CD14-positive monocyte (primary cell): Measurements from ENCODE around the gene ELOB. TPM values are rescaled to one million over a fixed set of nuclear protein-coding genes. Genes with fewer than 3 reads are reported as not detected.

ENCODE experiments used
- DNase-seq, 3 donors: peaks; one replicate each; pipeline ENCODE4 v3.0.0-alpha.2; 2011 to 2022
- H2AFZ ChIP-seq: 2 replicates; pipeline ENCODE4 v1.6.0; 2012; ENCODE audit warnings: mild to moderate bottlenecking, low read depth, low read length, inconsistent platforms; ENCODE audit not compliant: insufficient read depth, poor library complexity, severe bottlenecking
- H3K27ac ChIP-seq, 2 donors: 1 replicate in 1 of 2; 2 replicates in 1 of 2; pipeline ENCODE4 v1.5.1; 2012 to 2013; ENCODE audit warnings: low read length in 2 of 2, control low read depth in 1 of 2, inconsistent platforms in 1 of 2, low read depth in 1 of 2, mild to moderate bottlenecking in 1 of 2
- H3K27me3 ChIP-seq, 2 donors: one replicate each; pipeline versions ENCODE4 v1.6.0 to v1.6.1; 2011 to 2013; ENCODE audit warnings: low read length in 2 of 2; ENCODE audit not compliant: control insufficient read depth in 2 of 2, insufficient read depth in 2 of 2
- H3K36me3 ChIP-seq, 2 donors: replicated peaks in 1 of 2; 1 replicate in 1 of 2; 2 replicates in 1 of 2; pipeline versions ENCODE4 v1.5.1 to v1.6.1; 2012 to 2013; ENCODE audit warnings: low read length in 2 of 2, control low read depth in 1 of 2, inconsistent platforms in 1 of 2, mild to moderate bottlenecking in 1 of 2; ENCODE audit not compliant: insufficient read depth in 2 of 2, control insufficient read depth in 1 of 2
- H3K4me1 ChIP-seq, 2 donors: 1 replicate in 1 of 2; 2 replicates in 1 of 2; pipeline versions ENCODE4 v1.5.1 to v1.6.1; 2012 to 2013; ENCODE audit warnings: low read length in 2 of 2, control low read depth in 1 of 2, inconsistent platforms in 1 of 2, mild to moderate bottlenecking in 1 of 2, moderate library complexity in 1 of 2; ENCODE audit not compliant: insufficient read depth in 2 of 2, control insufficient read depth in 1 of 2
- H3K4me2 ChIP-seq: replicated peaks from 2 replicates; pipeline ENCODE3; 2012; ENCODE audit warnings: low read length, moderate library complexity, mild to moderate bottlenecking; ENCODE audit not compliant: poor library complexity, severe bottlenecking; ENCODE audit errors: extremely low read depth
- H3K4me3 ChIP-seq, 3 experiments: fragments of 200-600 bp in 1 of 3; sonication (generic) in 1 of 3; replicated peaks in 1 of 3; 1 replicate in 2 of 3; 2 replicates in 1 of 3; pipeline ENCODE4 v1.5.1; 2011 to 2013; ENCODE audit warnings: low read length in 3 of 3, mild to moderate bottlenecking in 3 of 3, control low read depth in 2 of 3, low read depth in 2 of 3, inconsistent platforms in 1 of 3, moderate library complexity in 1 of 3
- H3K79me2 ChIP-seq: 2 replicates; pipeline ENCODE4 v1.6.0; 2012; ENCODE audit warnings: mild to moderate bottlenecking, control low read depth, inconsistent platforms, low read length, moderate library complexity; ENCODE audit not compliant: insufficient read depth
- H3K9ac ChIP-seq: 2 replicates; pipeline ENCODE4 v1.6.0; 2017; ENCODE audit warnings: low read length, mild to moderate bottlenecking; ENCODE audit not compliant: insufficient read depth, poor library complexity, severe bottlenecking
- H3K9me3 ChIP-seq, 2 donors: replicated peaks in 1 of 2; 1 replicate in 1 of 2; 2 replicates in 1 of 2; pipeline versions ENCODE4 v1.5.1 to v1.6.1; 2012 to 2013; ENCODE audit warnings: low read length in 2 of 2, control low read depth in 1 of 2; ENCODE audit not compliant: control insufficient read depth in 1 of 2, insufficient read depth in 1 of 2
- H4K20me1 ChIP-seq: 2 replicates; pipeline ENCODE4 v1.6.0; 2012; ENCODE audit warnings: mild to moderate bottlenecking, low read length, control low read depth, moderate library complexity; ENCODE audit not compliant: insufficient read depth
- H3K27ac Mint-ChIP-seq, 7 donors: one replicate each; pipeline ENCODE4 v1.8.0; 2020; ENCODE audit warnings: mild to moderate bottlenecking in 7 of 7, mixed read lengths in 7 of 7, moderate library complexity in 6 of 7, inconsistent platforms in 2 of 7
- H3K27me3 Mint-ChIP-seq, 3 donors: one replicate each; pipeline ENCODE4 v1.8.0; 2021 to 2022; ENCODE audit warnings: low read depth in 3 of 3, mild to moderate bottlenecking in 3 of 3, mixed read lengths in 3 of 3, moderate library complexity in 3 of 3, inconsistent platforms in 1 of 3
- H3K36me3 Mint-ChIP-seq, 2 donors: one replicate each; pipeline ENCODE4 v1.8.0; 2020; ENCODE audit warnings: mixed read lengths in 2 of 2, inconsistent platforms in 1 of 2, mild to moderate bottlenecking in 1 of 2
- H3K4me1 Mint-ChIP-seq: one replicate; pipeline ENCODE4 v1.8.0; 2020; ENCODE audit warnings: mild to moderate bottlenecking, mixed read lengths
- H3K4me3 Mint-ChIP-seq, 2 donors: one replicate each; pipeline ENCODE4 v1.8.0; 2020; ENCODE audit warnings: mild to moderate bottlenecking in 2 of 2, mixed read lengths in 2 of 2, moderate library complexity in 1 of 2
- H3K9me3 Mint-ChIP-seq, 7 donors: one replicate each; pipeline ENCODE4 v1.8.0; 2020 to 2022; ENCODE audit warnings: mixed read lengths in 7 of 7, mild to moderate bottlenecking in 6 of 7, moderate library complexity in 6 of 7, inconsistent platforms in 2 of 7
- WGBS: methylation state at CpG from one replicate; pipeline ENCODE4 v1.1.5; 2013; ENCODE audit warnings: missing lambda C conversion rate; ENCODE audit not compliant: insufficient coverage; 5-methylcytosine and 5-hydroxymethylcytosine counted together
- intact Hi-C, 2 donors: fragments of 100-400 bp; cut with micrococcal nuclease; formaldehyde crosslinking; loops; one replicate each; pipeline versions ENCODE4 v1.15.0 to v1.15.1; 2023
- polyA plus RNA-seq, 3 donors: library from polyadenylated mRNA; depleted of rRNA in 1 of 3; unstranded in 2 of 3; stranded (reverse) in 1 of 3; fragments of 300-500 nt in 2 of 3; fragments of >200 nt in 1 of 3; fragmentation: Illumina TruSeq in 2 of 3; gene quantifications; 1 replicate in 2 of 3; 2 replicates in 1 of 3; pipeline ENCODE4 v1.2.3, GENCODE V29; 2012 to 2021
- TF ChIP-seq, protein P1 (sequence below): fragments of 200-600 bp; IDR thresholded peaks from one replicate; pipeline ENCODE4 v1.8.0; 2022; ENCODE audit warnings: antibody characterized with exemption, mild to moderate bottlenecking

ELOB gene
- polyA plus RNA-seq, 3 donors = 150 to 405 (median 363) TPM

DNA sequence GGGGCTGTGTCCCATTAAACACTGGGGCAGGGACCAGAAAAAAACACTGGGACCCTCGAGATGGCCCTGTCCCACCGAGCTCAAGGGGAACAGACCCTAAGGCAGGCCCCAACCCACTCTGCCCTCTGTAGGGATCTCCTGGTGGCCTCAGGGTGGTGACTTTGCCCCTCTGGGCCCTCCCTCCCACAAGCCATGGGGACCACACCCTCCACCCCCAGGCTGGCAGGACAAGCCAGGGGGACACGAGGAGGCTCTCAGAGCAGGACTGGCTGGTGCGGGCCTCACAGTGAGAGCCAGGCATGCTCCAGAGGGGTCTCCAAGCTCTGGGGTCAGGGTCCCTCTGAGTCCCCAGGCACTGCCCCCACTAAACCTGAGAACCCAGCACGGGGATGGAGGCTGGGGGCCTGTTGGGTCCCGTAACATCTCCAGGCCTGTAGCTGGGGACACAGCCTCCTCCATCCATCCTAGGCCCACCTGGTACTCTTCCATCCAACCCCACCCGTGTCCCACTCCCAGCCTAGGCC lies 39.1 kb downstream of the ELOB start:
- H3K4me2 ChIP-seq = no peak overlapping the region
- no peak overlapping the region for H3K9ac ChIP-seq
- Mint-ChIP-seq H3K27me3 (peaks cover 0 to 5% (median 2%) of the 10 kb centered on the region in 3 donors), H3K36me3 (no peaks in the 10 kb centered on the region), H3K27ac (no peak overlapping the region), H3K9me3 (no peaks in the 10 kb centered on the region), H3K4me1 (peaks cover 3% of the 10 kb centered on the region), H3K4me3 (no peak overlapping the region)
- H3K4me1 ChIP-seq = no peaks in the 10 kb centered on the region
- no peaks in the 10 kb centered on the region for H3K36me3 ChIP-seq
- no peak overlapping the region for H3K4me3 ChIP-seq
- no peaks in the 10 kb centered on the region for H3K9me3 ChIP-seq
- no peak for DNase-seq
- H3K79me2 ChIP-seq = no peaks in the 10 kb centered on the region
- H2AFZ ChIP-seq = no peak overlapping the region
- no peak overlapping the region for H3K27ac ChIP-seq
- TF ChIP-seq, protein P1, sequence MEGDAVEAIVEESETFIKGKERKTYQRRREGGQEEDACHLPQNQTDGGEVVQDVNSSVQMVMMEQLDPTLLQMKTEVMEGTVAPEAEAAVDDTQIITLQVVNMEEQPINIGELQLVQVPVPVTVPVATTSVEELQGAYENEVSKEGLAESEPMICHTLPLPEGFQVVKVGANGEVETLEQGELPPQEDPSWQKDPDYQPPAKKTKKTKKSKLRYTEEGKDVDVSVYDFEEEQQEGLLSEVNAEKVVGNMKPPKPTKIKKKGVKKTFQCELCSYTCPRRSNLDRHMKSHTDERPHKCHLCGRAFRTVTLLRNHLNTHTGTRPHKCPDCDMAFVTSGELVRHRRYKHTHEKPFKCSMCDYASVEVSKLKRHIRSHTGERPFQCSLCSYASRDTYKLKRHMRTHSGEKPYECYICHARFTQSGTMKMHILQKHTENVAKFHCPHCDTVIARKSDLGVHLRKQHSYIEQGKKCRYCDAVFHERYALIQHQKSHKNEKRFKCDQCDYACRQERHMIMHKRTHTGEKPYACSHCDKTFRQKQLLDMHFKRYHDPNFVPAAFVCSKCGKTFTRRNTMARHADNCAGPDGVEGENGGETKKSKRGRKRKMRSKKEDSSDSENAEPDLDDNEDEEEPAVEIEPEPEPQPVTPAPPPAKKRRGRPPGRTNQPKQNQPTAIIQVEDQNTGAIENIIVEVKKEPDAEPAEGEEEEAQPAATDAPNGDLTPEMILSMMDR = no peak
- H4K20me1 ChIP-seq = no peaks in the 10 kb centered on the region
- no peaks in the 10 kb centered on the region for H3K27me3 ChIP-seq
- intact Hi-C loops = no loop called here
- WGBS = 82% methylated on average over 7 of the region's 7 CpGs

DNA sequence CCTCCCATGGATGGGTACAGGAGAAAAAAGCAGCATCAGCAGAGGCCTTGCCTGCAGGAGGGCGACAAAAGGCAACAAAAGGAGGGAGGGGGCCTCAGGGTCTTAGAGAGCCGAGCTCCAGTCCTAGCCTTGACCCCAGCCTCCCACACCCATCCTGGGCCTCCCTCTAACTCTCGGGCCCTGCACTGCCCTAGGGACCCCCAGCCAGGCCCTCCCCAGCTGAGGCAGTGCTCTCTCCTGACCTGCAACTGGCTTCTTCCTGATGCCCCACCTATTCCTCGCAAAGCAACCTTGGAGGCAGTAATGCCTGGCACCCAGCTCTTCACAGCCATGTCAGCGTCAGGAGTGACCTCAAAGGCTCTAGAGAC lies 39.9 kb downstream of the ELOB start:
- H3K27me3 Mint-ChIP-seq = peaks cover 0 to 5% (median 2%) of the 10 kb centered on the region in 3 donors
- Histone ChIP-seq H3K36me3 (no peaks in the 10 kb centered on the region), H3K4me2 (no peak overlapping the region), H4K20me1 (no peaks in the 10 kb centered on the region), H2AFZ (no peak overlapping the region), H3K9me3 (no peaks in the 10 kb centered on the region), H3K9ac (no peak overlapping the region), H3K27ac (no peak overlapping the region), H3K79me2 (no peaks in the 10 kb centered on the region), H3K27me3 (no peaks in the 10 kb centered on the region), H3K4me1 (no peaks in the 10 kb centered on the region), H3K4me3 (no peak overlapping the region)
- H3K4me1 Mint-ChIP-seq = peaks cover 3% of the 10 kb centered on the region
- no peaks in the 10 kb centered on the region for H3K36me3 Mint-ChIP-seq
- H3K4me3 Mint-ChIP-seq = no peak overlapping the region
- no peak for DNase-seq
- TF ChIP-seq, protein P1 = no peak
- no peak overlapping the region for H3K27ac Mint-ChIP-seq
- H3K9me3 Mint-ChIP-seq = peaks cover 0 to under 1% (median 0%) of the 10 kb centered on the region in 7 donors
- 100% methylated on average over 3 of the region's 5 CpGs for WGBS
- intact Hi-C loops = no loop called here
